ENCODE results near the gene HDAC2.

The HDAC2 gene

DNA sequence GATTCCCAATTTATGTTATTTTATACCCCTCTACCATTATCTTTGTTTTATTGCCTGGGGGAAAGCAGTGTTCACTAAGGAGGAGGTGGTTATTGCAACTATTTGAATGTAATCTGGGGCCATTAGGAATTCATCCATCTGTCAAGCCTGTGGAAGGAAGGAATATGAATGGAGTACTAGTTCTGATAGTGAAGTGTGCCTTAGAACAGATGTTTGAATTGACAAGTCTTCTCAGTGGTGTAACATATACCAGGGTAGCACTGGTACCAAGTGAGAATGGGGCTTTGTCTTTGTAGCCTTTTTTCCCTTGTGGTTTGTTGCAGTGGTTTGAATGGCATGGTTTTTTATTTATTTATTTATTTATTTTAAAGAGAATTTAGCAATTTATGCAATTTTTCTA is 27.9 kb upstream of the HDAC2 start:
- TF ChIP-seq TAF1 (IDR thresholded peaks at IDR 0.05; ENCODE audit: low read depth) (no peak), TEAD4 (IDR thresholded peaks at IDR 0.05) (no peak), EGR1 (IDR thresholded peaks at IDR 0.05) (no peak), TCF12 (IDR thresholded peaks at IDR 0.05; ENCODE audit: low read depth) (no peak), CREB1 (IDR thresholded peaks at IDR 0.05; ENCODE audit: low read depth) (no peak), ZBTB7A (IDR thresholded peaks at IDR 0.05; ENCODE audit: low read depth) (no peak), RAD21 (IDR thresholded peaks at IDR 0.05; ENCODE audit: low read depth) (no peak), FOXM1 (IDR thresholded peaks at IDR 0.05; ENCODE audit: borderline replicate concordance, low read depth) (no peak), CEBPB (IDR thresholded peaks at IDR 0.05) (no peak), NFIC (IDR thresholded peaks at IDR 0.05) (no peak), YY1 (IDR thresholded peaks at IDR 0.05; ENCODE audit: low read depth) (no peak), EP300 (IDR thresholded peaks at IDR 0.05; ENCODE audit: borderline replicate concordance) (no peak)
- TF ChIP-seq, protein P1, sequence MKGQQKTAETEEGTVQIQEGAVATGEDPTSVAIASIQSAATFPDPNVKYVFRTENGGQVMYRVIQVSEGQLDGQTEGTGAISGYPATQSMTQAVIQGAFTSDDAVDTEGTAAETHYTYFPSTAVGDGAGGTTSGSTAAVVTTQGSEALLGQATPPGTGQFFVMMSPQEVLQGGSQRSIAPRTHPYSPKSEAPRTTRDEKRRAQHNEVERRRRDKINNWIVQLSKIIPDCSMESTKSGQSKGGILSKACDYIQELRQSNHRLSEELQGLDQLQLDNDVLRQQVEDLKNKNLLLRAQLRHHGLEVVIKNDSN (IDR thresholded peaks at IDR 0.05), result no peak
- TF ChIP-seq, protein P2, sequence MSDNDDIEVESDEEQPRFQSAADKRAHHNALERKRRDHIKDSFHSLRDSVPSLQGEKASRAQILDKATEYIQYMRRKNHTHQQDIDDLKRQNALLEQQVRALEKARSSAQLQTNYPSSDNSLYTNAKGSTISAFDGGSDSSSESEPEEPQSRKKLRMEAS (IDR thresholded peaks at IDR 0.05), result no peak
- TF ChIP-seq, protein P3, sequence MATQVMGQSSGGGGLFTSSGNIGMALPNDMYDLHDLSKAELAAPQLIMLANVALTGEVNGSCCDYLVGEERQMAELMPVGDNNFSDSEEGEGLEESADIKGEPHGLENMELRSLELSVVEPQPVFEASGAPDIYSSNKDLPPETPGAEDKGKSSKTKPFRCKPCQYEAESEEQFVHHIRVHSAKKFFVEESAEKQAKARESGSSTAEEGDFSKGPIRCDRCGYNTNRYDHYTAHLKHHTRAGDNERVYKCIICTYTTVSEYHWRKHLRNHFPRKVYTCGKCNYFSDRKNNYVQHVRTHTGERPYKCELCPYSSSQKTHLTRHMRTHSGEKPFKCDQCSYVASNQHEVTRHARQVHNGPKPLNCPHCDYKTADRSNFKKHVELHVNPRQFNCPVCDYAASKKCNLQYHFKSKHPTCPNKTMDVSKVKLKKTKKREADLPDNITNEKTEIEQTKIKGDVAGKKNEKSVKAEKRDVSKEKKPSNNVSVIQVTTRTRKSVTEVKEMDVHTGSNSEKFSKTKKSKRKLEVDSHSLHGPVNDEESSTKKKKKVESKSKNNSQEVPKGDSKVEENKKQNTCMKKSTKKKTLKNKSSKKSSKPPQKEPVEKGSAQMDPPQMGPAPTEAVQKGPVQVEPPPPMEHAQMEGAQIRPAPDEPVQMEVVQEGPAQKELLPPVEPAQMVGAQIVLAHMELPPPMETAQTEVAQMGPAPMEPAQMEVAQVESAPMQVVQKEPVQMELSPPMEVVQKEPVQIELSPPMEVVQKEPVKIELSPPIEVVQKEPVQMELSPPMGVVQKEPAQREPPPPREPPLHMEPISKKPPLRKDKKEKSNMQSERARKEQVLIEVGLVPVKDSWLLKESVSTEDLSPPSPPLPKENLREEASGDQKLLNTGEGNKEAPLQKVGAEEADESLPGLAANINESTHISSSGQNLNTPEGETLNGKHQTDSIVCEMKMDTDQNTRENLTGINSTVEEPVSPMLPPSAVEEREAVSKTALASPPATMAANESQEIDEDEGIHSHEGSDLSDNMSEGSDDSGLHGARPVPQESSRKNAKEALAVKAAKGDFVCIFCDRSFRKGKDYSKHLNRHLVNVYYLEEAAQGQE (IDR thresholded peaks at IDR 0.05; ENCODE audit: low read depth), result no peak

DNA sequence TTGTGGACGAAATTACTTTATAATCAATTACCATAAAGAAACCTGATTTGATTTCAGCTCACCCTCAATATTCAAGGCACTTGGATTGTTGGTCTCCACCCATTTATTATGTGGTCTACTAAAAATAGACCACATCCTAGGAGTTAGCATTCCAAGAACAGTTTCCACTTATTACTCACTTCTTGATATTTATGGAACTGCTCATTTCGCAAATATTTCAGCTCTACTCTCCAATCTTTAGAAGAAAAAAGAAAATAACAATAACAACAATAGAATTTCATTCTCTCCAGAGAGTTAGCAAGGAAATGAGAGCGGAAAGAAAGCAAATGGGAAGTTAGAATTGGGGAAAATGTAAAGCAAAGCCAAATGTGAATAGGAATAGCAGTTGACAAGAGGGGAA is 26.2 kb upstream of the HDAC2 start:
- no peak for TF ChIP-seq FOXM1 (IDR thresholded peaks at IDR 0.05; ENCODE audit: borderline replicate concordance, low read depth)
- TF ChIP-seq EP300 (IDR thresholded peaks at IDR 0.05; ENCODE audit: borderline replicate concordance), result peak; percentile 44; the same call in 1 of the 2 replicates
- peak; percentile 76 for TF ChIP-seq TEAD4 (IDR thresholded peaks at IDR 0.05)
- TF ChIP-seq TAF1 (IDR thresholded peaks at IDR 0.05; ENCODE audit: low read depth), result no peak

DNA sequence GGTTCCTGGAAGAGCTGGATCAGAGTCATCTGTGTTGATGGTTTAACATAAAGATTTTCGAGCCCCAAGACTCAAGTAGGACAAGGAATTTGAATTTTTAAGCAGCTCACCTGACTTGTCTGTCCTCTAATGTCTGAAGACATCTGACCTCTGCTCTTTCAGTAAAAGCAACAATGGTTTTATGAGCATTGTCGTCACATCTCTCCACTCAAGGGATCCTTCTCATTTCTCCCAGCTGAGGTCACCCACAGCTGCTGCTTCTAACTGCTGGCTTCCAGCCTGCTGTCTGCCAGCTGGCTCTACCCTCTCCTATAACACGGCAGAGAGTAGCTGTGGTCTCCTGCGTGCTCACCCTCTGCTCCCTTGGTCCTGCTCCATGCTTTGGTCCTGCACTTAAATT is 24.7 kb upstream of the HDAC2 start:
- TF ChIP-seq, protein P3 (IDR thresholded peaks at IDR 0.05; ENCODE audit: low read depth), result no peak
- TF ChIP-seq, protein P1 (IDR thresholded peaks at IDR 0.05), result no peak
- TF ChIP-seq TEAD4 (IDR thresholded peaks at IDR 0.05), result peak; percentile 84
- peak; percentile 26; the same call in 1 of the 2 replicates for TF ChIP-seq RAD21 (IDR thresholded peaks at IDR 0.05; ENCODE audit: low read depth)
- no peak for TF ChIP-seq FOXM1 (IDR thresholded peaks at IDR 0.05; ENCODE audit: borderline replicate concordance, low read depth)
- peak; percentile 95 for TF ChIP-seq TCF12 (IDR thresholded peaks at IDR 0.05; ENCODE audit: low read depth)
- no peak for TF ChIP-seq ZBTB7A (IDR thresholded peaks at IDR 0.05; ENCODE audit: low read depth)
- peak; percentile 76 for TF ChIP-seq NFIC (IDR thresholded peaks at IDR 0.05)
- TF ChIP-seq EGR1 (IDR thresholded peaks at IDR 0.05), result no peak
- TF ChIP-seq, protein P2 (IDR thresholded peaks at IDR 0.05), result no peak
- TF ChIP-seq TAF1 (IDR thresholded peaks at IDR 0.05; ENCODE audit: low read depth), result no peak
- TF ChIP-seq CREB1 (IDR thresholded peaks at IDR 0.05; ENCODE audit: low read depth), result no peak
- TF ChIP-seq EP300 (IDR thresholded peaks at IDR 0.05; ENCODE audit: borderline replicate concordance), result peak; percentile 82
- TF ChIP-seq YY1 (IDR thresholded peaks at IDR 0.05; ENCODE audit: low read depth), result no peak

DNA sequence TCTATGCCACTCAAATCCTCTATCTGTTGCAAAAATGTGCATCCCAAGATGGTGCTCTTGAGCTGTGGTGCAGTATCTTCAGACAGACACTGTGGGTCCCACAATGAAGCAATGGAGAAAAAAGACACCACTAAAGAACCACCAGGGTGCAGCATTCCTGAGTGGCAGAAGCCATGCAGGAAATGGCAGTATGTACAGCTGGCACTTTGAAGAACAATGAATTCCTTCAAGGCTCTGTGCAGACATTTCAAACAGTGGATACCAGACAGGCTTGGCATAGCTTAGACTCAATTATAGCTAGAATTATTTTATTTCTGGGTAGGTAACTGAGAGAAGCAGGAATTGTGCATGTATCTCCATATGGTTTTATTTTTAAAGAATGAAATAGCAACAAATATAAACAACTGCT is 24.0 kb upstream of the HDAC2 start:
- TF ChIP-seq RAD21 (IDR thresholded peaks at IDR 0.05; ENCODE audit: low read depth), result peak; percentile 91
- TF ChIP-seq, protein P2 (IDR thresholded peaks at IDR 0.05), result peak; percentile 49; the same call in 1 of the 2 replicates
- no peak for TF ChIP-seq ZBTB7A (IDR thresholded peaks at IDR 0.05; ENCODE audit: low read depth)
- peak; percentile 60; the same call in 1 of the 2 replicates for TF ChIP-seq CEBPB (IDR thresholded peaks at IDR 0.05)
- TF ChIP-seq TCF12 (IDR thresholded peaks at IDR 0.05; ENCODE audit: low read depth), result peak; percentile 55; the same call in 1 of the 2 replicates
- no peak for TF ChIP-seq EGR1 (IDR thresholded peaks at IDR 0.05)
- TF ChIP-seq EP300 (IDR thresholded peaks at IDR 0.05; ENCODE audit: borderline replicate concordance), result peak; percentile 44; the same call in 1 of the 2 replicates
- TF ChIP-seq YY1 (IDR thresholded peaks at IDR 0.05; ENCODE audit: low read depth), result peak; percentile 77
- no peak for TF ChIP-seq CREB1 (IDR thresholded peaks at IDR 0.05; ENCODE audit: low read depth)
- TF ChIP-seq, protein P3 (IDR thresholded peaks at IDR 0.05; ENCODE audit: low read depth), result no peak
- peak; percentile 82 for TF ChIP-seq TEAD4 (IDR thresholded peaks at IDR 0.05)
- TF ChIP-seq, protein P1 (IDR thresholded peaks at IDR 0.05), result no peak
- no peak for TF ChIP-seq TAF1 (IDR thresholded peaks at IDR 0.05; ENCODE audit: low read depth)
- TF ChIP-seq NFIC (IDR thresholded peaks at IDR 0.05), result no peak
- TF ChIP-seq FOXM1 (IDR thresholded peaks at IDR 0.05; ENCODE audit: borderline replicate concordance, low read depth), result 0 out of 2 replicates have a peak, but pooled peaks have one; percentile 9
